NB4 (cell line): ENCODE measurements around the gene WFS1.

Source experiments
- DNase-seq: peaks from one replicate; pipeline ENCODE4 v3.0.0; 2010; ENCODE audit warnings: low read depth
- H3K4me3 ChIP-seq: one replicate; pipeline ENCODE4 v1.5.1; 2011; ENCODE audit warnings: mild to moderate bottlenecking, low read depth, low read length, moderate library complexity
- MYC ChIP-seq: IDR thresholded peaks from 2 replicates; pipeline ENCODE4 v1.6.1; 2011; ENCODE audit warnings: low read depth, low read length
- POLR2A ChIP-seq: IDR thresholded peaks from 2 replicates; pipeline ENCODE4 v1.6.1; 2011; ENCODE audit warnings: mild to moderate bottlenecking; ENCODE audit not compliant: insufficient read length; ENCODE audit errors: extremely low read depth
- TF ChIP-seq, protein P1 (sequence below): IDR thresholded peaks from 2 replicates; pipeline ENCODE4 v1.6.1; 2011; ENCODE audit warnings: low read depth, low read length
- TF ChIP-seq, protein P2 (sequence below): IDR thresholded peaks from one replicate; pipeline ENCODE4 v1.5.1; 2012; ENCODE audit warnings: low read depth, low read length

Gene WFS1

DNA sequence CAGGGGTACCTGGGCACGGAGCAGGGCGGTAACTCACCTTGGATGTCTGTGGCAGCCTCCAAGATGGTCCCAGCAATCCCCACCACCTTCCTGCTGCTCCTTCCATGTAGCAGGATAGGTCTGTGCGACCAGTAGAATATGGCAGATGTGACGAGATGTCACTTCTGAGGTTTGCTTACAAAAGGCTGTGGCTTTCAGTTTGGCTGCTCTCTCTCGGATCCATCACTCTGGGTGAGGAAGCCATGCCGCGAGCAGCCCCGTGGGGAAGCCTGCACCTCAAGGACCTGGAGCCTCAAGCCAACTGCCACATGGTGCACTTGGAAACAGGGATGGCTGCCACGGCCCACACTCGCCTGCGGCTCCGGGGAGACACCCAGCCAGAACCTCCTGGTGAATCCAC, 37.6 kb downstream of the WFS1 start:
- no peak for DNase-seq
- no peak for TF ChIP-seq MYC
- TF ChIP-seq, protein P1, sequence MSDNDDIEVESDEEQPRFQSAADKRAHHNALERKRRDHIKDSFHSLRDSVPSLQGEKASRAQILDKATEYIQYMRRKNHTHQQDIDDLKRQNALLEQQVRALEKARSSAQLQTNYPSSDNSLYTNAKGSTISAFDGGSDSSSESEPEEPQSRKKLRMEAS, result no peak
- TF ChIP-seq POLR2A, result no peak
- TF ChIP-seq, protein P2, sequence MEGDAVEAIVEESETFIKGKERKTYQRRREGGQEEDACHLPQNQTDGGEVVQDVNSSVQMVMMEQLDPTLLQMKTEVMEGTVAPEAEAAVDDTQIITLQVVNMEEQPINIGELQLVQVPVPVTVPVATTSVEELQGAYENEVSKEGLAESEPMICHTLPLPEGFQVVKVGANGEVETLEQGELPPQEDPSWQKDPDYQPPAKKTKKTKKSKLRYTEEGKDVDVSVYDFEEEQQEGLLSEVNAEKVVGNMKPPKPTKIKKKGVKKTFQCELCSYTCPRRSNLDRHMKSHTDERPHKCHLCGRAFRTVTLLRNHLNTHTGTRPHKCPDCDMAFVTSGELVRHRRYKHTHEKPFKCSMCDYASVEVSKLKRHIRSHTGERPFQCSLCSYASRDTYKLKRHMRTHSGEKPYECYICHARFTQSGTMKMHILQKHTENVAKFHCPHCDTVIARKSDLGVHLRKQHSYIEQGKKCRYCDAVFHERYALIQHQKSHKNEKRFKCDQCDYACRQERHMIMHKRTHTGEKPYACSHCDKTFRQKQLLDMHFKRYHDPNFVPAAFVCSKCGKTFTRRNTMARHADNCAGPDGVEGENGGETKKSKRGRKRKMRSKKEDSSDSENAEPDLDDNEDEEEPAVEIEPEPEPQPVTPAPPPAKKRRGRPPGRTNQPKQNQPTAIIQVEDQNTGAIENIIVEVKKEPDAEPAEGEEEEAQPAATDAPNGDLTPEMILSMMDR, result no peak
- no peak overlapping the region for H3K4me3 ChIP-seq

DNA sequence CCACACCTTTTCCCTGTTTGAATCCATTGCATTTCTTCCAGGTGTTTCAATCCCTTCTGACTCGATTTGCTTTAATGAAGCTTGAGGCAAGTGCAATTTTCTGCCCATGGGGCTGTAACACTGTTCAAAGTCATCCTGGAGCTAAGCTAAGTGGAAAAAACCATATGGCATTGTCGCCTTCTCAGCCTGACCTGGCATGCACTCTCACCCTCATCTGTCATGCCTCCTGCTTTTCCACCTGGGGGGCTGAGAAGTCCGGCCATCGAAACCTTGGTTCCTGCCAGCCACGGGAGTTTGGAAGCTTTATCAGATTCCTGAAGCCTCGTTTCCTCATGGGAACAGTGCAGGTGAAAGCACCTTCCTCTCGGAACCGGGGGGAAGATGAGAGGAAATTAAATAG, 38.2 kb downstream of the WFS1 start:
- no peak for TF ChIP-seq MYC
- H3K4me3 ChIP-seq, result no peak overlapping the region
- no peak for DNase-seq

DNA sequence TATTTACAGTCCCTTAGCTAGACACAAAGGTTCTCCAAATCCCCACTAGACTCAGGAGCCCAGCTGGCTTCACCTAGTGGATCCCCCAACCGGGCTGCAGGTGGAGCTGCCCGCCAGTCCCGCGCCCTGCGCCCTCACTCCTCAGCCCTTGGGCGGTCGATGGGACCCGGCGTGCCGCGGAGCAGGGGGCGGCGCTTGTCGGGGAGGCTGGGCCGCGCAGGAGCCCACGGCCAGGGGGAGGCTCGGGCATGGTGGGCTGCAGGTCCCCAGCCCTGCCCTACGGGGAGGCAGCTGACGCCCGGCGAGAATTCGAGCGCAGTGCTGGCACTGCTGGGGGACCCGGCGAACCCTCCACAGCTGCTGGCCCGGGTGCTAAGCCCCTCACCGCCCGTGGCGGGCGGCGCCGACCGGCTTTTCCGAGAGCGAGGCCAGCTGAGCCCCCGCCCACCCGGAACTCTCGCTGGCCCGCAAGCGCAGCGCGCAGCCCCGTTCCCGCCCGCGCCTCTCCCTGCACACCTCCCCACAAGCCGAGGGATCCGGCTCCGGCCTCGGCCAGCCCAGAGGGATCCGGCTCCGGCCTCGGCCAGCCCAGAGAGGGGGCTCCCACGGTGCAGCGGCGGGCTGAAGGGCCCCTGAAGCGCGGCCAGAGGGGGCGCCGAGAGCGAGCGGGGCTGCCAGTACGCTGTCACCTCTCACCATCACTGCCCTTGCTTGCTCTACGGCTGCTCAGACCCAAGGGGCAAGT, 39.4 kb downstream of the WFS1 start:
- TF ChIP-seq, protein P1, result no peak
- no peak for TF ChIP-seq MYC
- TF ChIP-seq, protein P2, result no peak
- no peak for TF ChIP-seq POLR2A
- no peak overlapping the region for H3K4me3 ChIP-seq
- DNase-seq, result no peak

DNA sequence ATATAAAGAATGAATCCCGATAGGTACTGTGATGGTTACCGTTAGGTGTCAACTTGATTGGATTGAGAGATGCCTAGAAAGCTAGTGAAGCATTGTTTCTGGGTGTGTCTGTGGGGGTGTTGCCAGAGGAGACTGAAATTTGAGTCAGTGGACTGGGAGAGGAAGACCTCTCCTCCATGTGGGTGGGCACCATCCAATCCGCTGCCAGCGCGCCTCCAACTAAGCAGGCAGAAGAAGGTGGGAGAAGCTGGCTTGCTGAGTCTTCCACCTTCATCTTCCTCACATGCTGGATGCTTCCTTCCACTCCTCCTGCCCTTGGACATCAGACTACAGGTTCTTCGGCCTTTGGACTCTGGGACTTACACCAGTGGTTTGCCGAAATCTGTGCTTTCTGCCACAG, 40.1 kb downstream of the WFS1 start:
- no peak overlapping the region for H3K4me3 ChIP-seq
- TF ChIP-seq, protein P1, result no peak
- TF ChIP-seq, protein P2, result no peak
- DNase-seq, result no peak

DNA sequence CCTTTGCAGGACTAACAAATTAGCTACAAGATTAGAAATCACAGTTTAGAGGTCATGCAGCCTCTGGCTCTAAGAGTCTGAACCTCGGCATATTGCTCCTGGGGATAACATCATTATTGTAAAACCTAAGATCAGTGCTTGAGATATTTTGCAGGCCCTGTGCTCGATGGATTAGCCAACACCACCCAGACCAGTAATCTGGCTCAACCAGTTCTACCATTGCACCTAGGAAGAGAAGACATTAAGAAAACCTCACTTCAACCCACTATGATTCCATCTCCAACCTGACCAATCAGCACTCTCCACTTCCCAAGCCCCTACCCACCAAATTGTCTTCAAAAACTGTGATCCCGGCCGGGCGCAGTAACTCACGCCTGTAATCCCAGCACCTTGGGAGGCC, 43.6 kb downstream of the WFS1 start:
- TF ChIP-seq POLR2A, result no peak
- no peak for TF ChIP-seq MYC
- TF ChIP-seq, protein P2, result no peak
- TF ChIP-seq, protein P1, result no peak
- no peak overlapping the region for H3K4me3 ChIP-seq
- no peak for DNase-seq

DNA sequence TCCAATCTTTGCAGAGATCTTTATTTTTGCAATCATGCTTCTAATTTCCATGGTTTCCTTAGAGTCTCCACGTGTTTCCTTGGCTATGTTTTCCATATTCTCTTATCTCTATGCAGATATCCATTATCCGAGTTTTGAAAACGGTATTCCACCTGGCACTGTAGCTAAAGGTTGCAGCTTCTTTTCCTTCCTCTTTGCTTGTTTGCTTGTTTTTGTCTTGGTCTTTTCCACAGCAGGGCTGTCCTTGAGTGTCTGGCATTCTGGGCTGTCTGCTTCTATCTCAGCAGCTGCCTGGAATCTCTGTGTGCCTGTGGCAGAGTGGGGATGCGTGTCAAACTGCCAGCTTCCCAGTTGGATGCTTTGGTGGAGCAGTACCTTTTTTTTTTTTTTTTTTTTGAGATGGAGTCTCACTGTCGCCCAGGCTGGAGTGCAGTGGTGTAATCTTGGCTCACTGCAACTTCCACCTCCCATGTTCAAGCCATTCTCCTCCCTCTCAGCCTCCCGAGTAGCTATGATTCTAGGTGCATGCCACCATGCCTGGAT, 46.9 kb downstream of the WFS1 start:
- no peak overlapping the region for H3K4me3 ChIP-seq
- TF ChIP-seq, protein P1, result no peak
- DNase-seq, result no peak

DNA sequence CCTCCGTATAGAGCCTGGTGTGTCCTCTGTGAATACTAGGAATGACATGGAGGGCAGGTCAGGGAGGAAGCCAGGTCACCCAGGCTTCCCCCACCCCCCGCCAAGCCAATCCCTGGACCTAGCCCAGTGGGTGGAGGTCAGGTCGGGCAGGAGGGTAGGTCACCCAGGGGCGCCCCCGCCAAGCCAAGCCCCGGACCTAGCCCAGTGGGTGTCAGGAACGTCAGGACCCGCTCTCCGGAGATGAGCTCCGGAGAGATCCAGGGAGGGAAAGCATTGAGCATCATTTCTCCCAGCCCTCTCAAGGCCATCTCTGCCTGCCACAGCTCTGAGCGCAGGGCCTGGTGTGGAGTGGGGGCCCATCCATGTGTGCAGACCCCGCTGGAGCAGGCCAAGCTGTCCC, 48.6 kb downstream of the WFS1 start:
- no peak overlapping the region for H3K4me3 ChIP-seq
- DNase-seq, result no peak
- TF ChIP-seq, protein P1, result no peak
- TF ChIP-seq MYC (no peak), POLR2A (no peak)
- TF ChIP-seq, protein P2, result no peak
